K562 (cell line): ENCODE data around the gene ADRA2B. TPM values are rescaled to one million over a fixed set of nuclear protein-coding genes. Genes with fewer than 3 reads are reported as not detected.

Experiments used
- ATAC-seq: fragments of 200-7000 bp; cut with Tn5 transposase; 3 replicates; pipeline ENCODE4 v1.9.1; 2020; ENCODE audit warnings: moderate library complexity
- BruUV-seq: library from RNA; stranded (reverse); fragments of 400-500 nt; replicated peaks from 2 replicates; lab custom pipeline; 2021; lab: Mats Ljungman, UMichigan
- CTCF ChIA-PET: fragments of 300-600 bp; formaldehyde crosslinking; extraction: SDS; loops from one replicate; lab custom pipeline; 2021; ENCODE audit warnings: low intra/inter-chr PET ratio; lab: Yijun Ruan, JAX
- POLR2A ChIA-PET: fragments of 300-600, 350-650 bp; sonication (Branson Sonifier 250); formaldehyde crosslinking; extraction: SDS; loops from one replicate; lab custom pipeline; 2021; ENCODE audit warnings: antibody characterized with exemption, inconsistent platforms; lab: Yijun Ruan, JAX
- DNase-seq, 4 experiments: peaks; one replicate each; pipeline versions ENCODE4 v3.0.0 to v3.0.0-alpha.2; 2011 to 2018; ENCODE audit warnings: low spot score in 3 of 4, mixed read lengths in 3 of 4; ENCODE audit errors: extremely low read depth in 1 of 4
- FAIRE-seq: peaks from 2 replicates; lab custom pipeline; 2011; peaks lifted over from hg19 to GRCh38; lab: Jason Lieb, UNC
- H2AFZ ChIP-seq: 2 replicates; pipeline ENCODE4 v1.6.0; 2011; ENCODE audit warnings: low read depth, low read length, control low read depth, inconsistent platforms
- H3K27ac ChIP-seq: fragments of 200-600 bp; 3 replicates; pipeline ENCODE4 v1.8.0; 2011; ENCODE audit warnings: low read depth, mild to moderate bottlenecking, control low read depth, inconsistent platforms, low read length, moderate library complexity, mixed read lengths; ENCODE audit errors: extremely low read depth
- H3K27me3 ChIP-seq, 2 experiments: fragments of 300-600 bp in 1 of 2; 2 replicates in 1 of 2; 3 replicates in 1 of 2; pipeline versions ENCODE4 v1.6.0 to v1.8.0; 2011; ENCODE audit warnings: inconsistent platforms in 2 of 2, low read length in 2 of 2, mild to moderate bottlenecking in 1 of 2, mixed read lengths in 1 of 2, moderate library complexity in 1 of 2; ENCODE audit not compliant: control insufficient read depth in 2 of 2, insufficient read depth in 2 of 2
- H3K36me3 ChIP-seq: fragments of 300-600 bp; 3 replicates; pipeline ENCODE4 v1.8.0; 2011; ENCODE audit warnings: mild to moderate bottlenecking, low read length, inconsistent platforms; ENCODE audit not compliant: control insufficient read depth, insufficient read depth
- H3K4me1 ChIP-seq, 2 experiments: fragments of 200-600 bp in 1 of 2; replicated peaks in 1 of 2; 2 replicates in 1 of 2; 3 replicates in 1 of 2; pipeline versions ENCODE4 v1.5.1 to v1.8.0; 2011; ENCODE audit warnings: inconsistent platforms in 2 of 2, low read length in 2 of 2, mild to moderate bottlenecking in 1 of 2, mixed read lengths in 1 of 2, moderate library complexity in 1 of 2; ENCODE audit not compliant: control insufficient read depth in 2 of 2, insufficient read depth in 2 of 2
- H3K4me2 ChIP-seq: 2 replicates; pipeline ENCODE4 v1.6.1; 2011; ENCODE audit warnings: low read length, control low read depth, inconsistent platforms, mixed read lengths; ENCODE audit not compliant: insufficient read depth
- H3K4me3 ChIP-seq: fragments of 200-600 bp; sonication (generic), shearing (Covaris generic); 2 replicates; pipeline ENCODE4 v1.5.1; 2016; ENCODE audit warnings: control low read depth, inconsistent platforms
- H3K79me2 ChIP-seq: fragments of 200-600 bp; 3 replicates; pipeline ENCODE4 v1.8.0; 2011; ENCODE audit warnings: low read length, inconsistent platforms; ENCODE audit not compliant: control insufficient read depth, insufficient read depth
- H3K9ac ChIP-seq, 2 experiments: 2 replicates each; pipeline versions ENCODE4 v1.6.0 to v1.6.1; 2011; ENCODE audit warnings: low read depth in 2 of 2, low read length in 2 of 2, control low read depth in 1 of 2, inconsistent platforms in 1 of 2, mild to moderate bottlenecking in 1 of 2, mixed read lengths in 1 of 2; ENCODE audit not compliant: insufficient read depth in 1 of 2
- H3K9me1 ChIP-seq: one replicate; pipeline ENCODE4 v1.6.0; 2011; ENCODE audit warnings: inconsistent platforms, mild to moderate bottlenecking, low read length, moderate library complexity; ENCODE audit not compliant: control insufficient read depth, insufficient read depth
- H3K9me3 ChIP-seq: replicated peaks from 2 replicates; pipeline ENCODE4 v1.5.1; 2011; ENCODE audit warnings: low read depth, low read length, inconsistent platforms; ENCODE audit not compliant: control insufficient read depth, insufficient read depth
- H4K20me1 ChIP-seq: replicated peaks from 2 replicates; pipeline ENCODE4 v1.6.1; 2011; ENCODE audit warnings: low read length, inconsistent platforms, mixed read lengths; ENCODE audit not compliant: control insufficient read depth, insufficient read depth
- ARHGAP35 ChIP-seq: fragments of 450-650 bp; IDR thresholded peaks from 2 replicates; pipeline ENCODE4 v1.6.1; 2018; ENCODE audit not compliant: partially characterized antibody
- HMG20A ChIP-seq: fragments of 450-650 bp; formaldehyde crosslinking; conservative IDR thresholded peaks from 2 replicates; pipeline ENCODE4 v1.4.0; 2020; ENCODE audit warnings: mild to moderate bottlenecking, mixed read lengths
- MAFG ChIP-seq: fragments of 450-650 bp; conservative IDR thresholded peaks from 2 replicates; pipeline ENCODE4 v1.6.1; 2016; ENCODE audit warnings: missing genetic modification characterization, missing compliant biosample characterization
- MEIS2 ChIP-seq: fragments of 450-650 bp; IDR thresholded peaks from 2 replicates; pipeline ENCODE4 v1.6.1; 2014; ENCODE audit warnings: mild to moderate bottlenecking; ENCODE audit not compliant: partially characterized antibody
- MTA1 ChIP-seq: fragments of 450-650 bp; IDR thresholded peaks from 2 replicates; pipeline ENCODE4 v1.6.1; 2017; ENCODE audit warnings: borderline replicate concordance
- PCBP1 ChIP-seq: fragments of 200-400 bp; formaldehyde crosslinking; IDR thresholded peaks from 2 replicates; pipeline ENCODE4 v1.6.1; 2018; ENCODE audit warnings: mild to moderate bottlenecking, low read depth, low read length; ENCODE audit not compliant: poor library complexity, severe bottlenecking
- SETDB1 ChIP-seq: IDR thresholded peaks from one replicate; pipeline ENCODE4 v1.6.1; 2012; ENCODE audit warnings: low read length, control low read depth, inconsistent platforms
- SMARCA5 ChIP-seq: fragments of 450-650 bp; IDR thresholded peaks from 2 replicates; pipeline ENCODE4 v1.6.1; 2016
- TAL1 ChIP-seq: fragments of 450-650 bp; IDR thresholded peaks from 2 replicates; pipeline ENCODE4 v1.6.1; 2016; ENCODE audit warnings: mild to moderate bottlenecking
- TCF3 ChIP-seq: sonication (generic); formaldehyde crosslinking; IDR thresholded peaks from 2 replicates; pipeline ENCODE4 v1.4.0; 2020; ENCODE audit warnings: mild to moderate bottlenecking, missing genetic modification reagents
- ZEB2 ChIP-seq: fragments of 450-650 bp; IDR thresholded peaks from 2 replicates; pipeline ENCODE4 v1.6.1; 2016
- ZNF134 ChIP-seq: fragments of 250-450 bp; sonication (Bioruptor Pico); conservative IDR thresholded peaks from 2 replicates; pipeline ENCODE4 v1.4.0; 2020
- ZNF311 ChIP-seq: fragments of 250-450 bp; sonication (Bioruptor Pico); IDR thresholded peaks from 2 replicates; pipeline ENCODE4 v1.4.0; 2020; ENCODE audit warnings: mild to moderate bottlenecking, moderate library complexity
- ZNF316 ChIP-seq: fragments of 450-650 bp; IDR thresholded peaks from 2 replicates; pipeline ENCODE4 v1.6.1; 2016
- ZNF384 ChIP-seq: IDR thresholded peaks from 2 replicates; pipeline ENCODE4 v1.6.1; 2012; ENCODE audit warnings: low read depth, low read length, improper control_type of control experiment
- WGBS: fragments of 100-300 bp; shearing (Covaris generic); methylation state at CpG from one replicate; pipeline ENCODE4 v1.1.6; 2016; ENCODE audit warnings: low coverage, mixed read lengths; ENCODE audit not compliant: insufficient coverage; ENCODE audit errors: missing lambda C conversion rate; 5-methylcytosine and 5-hydroxymethylcytosine counted together
- in situ Hi-C: fragments of 300-500 bp; cut with MboI; formaldehyde crosslinking; loops from 4 replicates; pipeline ENCODE4 v1.15.0; 2018; ENCODE audit warnings: inconsistent platforms, mixed read lengths
- intact Hi-C: fragments of 100-400 bp; cut with micrococcal nuclease; formaldehyde crosslinking; loops from 2 replicates; pipeline ENCODE4 v1.14.2; 2022
- polyA plus RNA-seq, 8 experiments: library from polyadenylated mRNA; depleted of rRNA in 4 of 8; stranded (reverse) in 5 of 8; unstranded in 3 of 8; fragments of >200 nt; fragmentation: Nextera tagmentation in 2 of 8; fragmentation: Illumina TruSeq in 1 of 8; extraction: Ambion mirVana in 2 of 8; extraction: Trizol in 1 of 8; gene quantifications; 2 replicates each; pipeline versions ENCODE4 v1.2.1 to v1.2.3, GENCODE V29; 2011 to 2014; ENCODE audit warnings: inconsistent platforms in 1 of 8, missing spikeins in 1 of 8
- total RNA-seq, 7 experiments: library from RNA; depleted of rRNA in 6 of 7; stranded (reverse); fragments of >200 nt in 6 of 7; fragmentation: Illumina TruSeq in 2 of 7; extraction: Trizol in 2 of 7; gene quantifications; 2 replicates each; pipeline versions ENCODE4 v1.2.1 to v1.2.3, GENCODE V29; 2011 to 2021; ENCODE audit warnings: low replicate concordance in 1 of 7
- TF ChIP-seq, protein P1 (sequence below), 2 experiments: IDR thresholded peaks in 1 of 2; conservative IDR thresholded peaks in 1 of 2; 2 replicates each; pipeline ENCODE4 v1.6.1; 2016; ENCODE audit warnings: low read depth in 2 of 2, mild to moderate bottlenecking in 1 of 2, missing compliant biosample characterization in 1 of 2, missing genetic modification characterization in 1 of 2, moderate library complexity in 1 of 2
- TF ChIP-seq, protein P2 (sequence below): fragments of 450-650 bp; IDR thresholded peaks from 2 replicates; pipeline ENCODE4 v1.6.1; 2016; ENCODE audit warnings: mild to moderate bottlenecking
- TF ChIP-seq, protein P3 (sequence below): sonication (generic); formaldehyde crosslinking; IDR thresholded peaks from 2 replicates; pipeline ENCODE4 v1.8.0; 2022; ENCODE audit warnings: missing genetic modification reagents, mild to moderate bottlenecking, moderate library complexity, borderline replicate concordance

Gene ADRA2B
- total and polyA plus RNA-seq, 9 of the 15 experiments (the other 6 are each of a cell fraction or from before 2014, with no cell fraction given): not detected

DNA sequence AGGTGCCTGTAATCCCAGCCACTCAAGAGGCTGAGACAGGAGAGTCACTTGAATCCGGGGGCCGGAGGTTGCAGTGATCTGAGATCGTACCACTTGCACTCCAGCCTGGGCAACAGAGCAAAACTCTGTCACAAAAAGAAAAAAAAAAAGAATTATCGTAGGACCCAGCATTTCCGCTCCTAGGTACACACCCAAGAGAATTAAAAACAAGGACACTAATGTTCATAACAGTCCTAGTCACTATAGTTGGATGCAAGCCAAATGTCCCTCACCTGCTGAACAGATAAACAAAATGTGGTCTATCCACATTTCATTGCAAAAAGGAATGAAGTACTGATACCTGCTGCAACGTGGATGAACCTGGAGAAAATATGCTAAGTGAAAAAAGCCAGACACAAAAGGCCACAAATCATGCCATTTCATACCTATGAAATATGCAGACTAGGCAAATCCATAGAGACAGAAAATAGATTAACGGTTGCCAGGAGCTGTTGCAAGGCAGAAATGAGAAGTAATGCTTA, 21.2 kb downstream of the ADRA2B start:
- Histone ChIP-seq H3K9me3 (no peaks in the 10 kb centered on the region), H3K36me3 (no peaks in the 10 kb centered on the region), H3K4me3 (no peak overlapping the region), H3K27ac (no peak overlapping the region), H3K79me2 (no peaks in the 10 kb centered on the region), H3K9me1 (no peaks in the 10 kb centered on the region), H2AFZ (no peak overlapping the region), H3K27me3 (no peaks in the 10 kb centered on the region), H4K20me1 (no peaks in the 10 kb centered on the region; the same call in 1 of the 2 replicates), H3K4me2 (peak overlapping the region; percentile 8; the same call in 1 of the 2 replicates), H3K4me1 (peaks cover 11 to 23% of the 10 kb centered on the region in 2 experiments; a peak in 4 of 5 replicates), H3K9ac (no peak overlapping the region)
- DNase-seq (peak in 1 of 4 experiments; percentile 76), FAIRE-seq (peak; percentile 93), ATAC-seq (peak; percentile 77)
- in situ Hi-C loops: loop anchor here (25.0 kb wide), 1 partner anchor 308 kb away; no protein-coding TSS in a partner anchor
- 2% methylated on average over 7 of the region's 7 CpGs for WGBS
- ChIA-PET CTCF (no interaction called here), POLR2A (interaction anchor here (0.6 kb wide), 1 partner anchor 12 kb away, joined by 3 read pairs; no protein-coding TSS in a partner anchor)
- intact Hi-C loops: no loop called here
- no TSS peak for BruUV-seq
- TF ChIP-seq SMARCA5 (no peak), TCF3 (CRISPR knock-in tag) (0 out of 2 replicates have a peak, but pooled peaks have one; percentile 53), ARHGAP35 (no peak), ZNF311 (no peak), TAL1 (peak; percentile 61; the same call in 1 of the 2 replicates), ZEB2 (peak; percentile 91), HMG20A (CRISPR knock-in tag) (no peak), SETDB1 (no peak), ZNF316 (peak; percentile 98), MEIS2 (peak; percentile 84), ZNF134 (CRISPR knock-in tag) (peak; percentile 77), MAFG (tag) (peak; percentile 94), MTA1 (no peak), ZNF384 (peak; percentile 82), PCBP1 (no peak)
- TF ChIP-seq, protein P1, sequence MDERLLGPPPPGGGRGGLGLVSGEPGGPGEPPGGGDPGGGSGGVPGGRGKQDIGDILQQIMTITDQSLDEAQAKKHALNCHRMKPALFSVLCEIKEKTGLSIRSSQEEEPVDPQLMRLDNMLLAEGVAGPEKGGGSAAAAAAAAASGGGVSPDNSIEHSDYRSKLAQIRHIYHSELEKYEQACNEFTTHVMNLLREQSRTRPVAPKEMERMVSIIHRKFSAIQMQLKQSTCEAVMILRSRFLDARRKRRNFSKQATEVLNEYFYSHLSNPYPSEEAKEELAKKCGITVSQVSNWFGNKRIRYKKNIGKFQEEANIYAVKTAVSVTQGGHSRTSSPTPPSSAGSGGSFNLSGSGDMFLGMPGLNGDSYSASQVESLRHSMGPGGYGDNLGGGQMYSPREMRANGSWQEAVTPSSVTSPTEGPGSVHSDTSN (CRISPR knock-in tag; IDR thresholded peaks at IDR 0.05; ENCODE audit: low read depth): no peak
- TF ChIP-seq, protein P1 (tag; conservative IDR thresholded peaks at IDR 0.05; ENCODE audit: low read depth): peak; percentile 76
- TF ChIP-seq, protein P2, sequence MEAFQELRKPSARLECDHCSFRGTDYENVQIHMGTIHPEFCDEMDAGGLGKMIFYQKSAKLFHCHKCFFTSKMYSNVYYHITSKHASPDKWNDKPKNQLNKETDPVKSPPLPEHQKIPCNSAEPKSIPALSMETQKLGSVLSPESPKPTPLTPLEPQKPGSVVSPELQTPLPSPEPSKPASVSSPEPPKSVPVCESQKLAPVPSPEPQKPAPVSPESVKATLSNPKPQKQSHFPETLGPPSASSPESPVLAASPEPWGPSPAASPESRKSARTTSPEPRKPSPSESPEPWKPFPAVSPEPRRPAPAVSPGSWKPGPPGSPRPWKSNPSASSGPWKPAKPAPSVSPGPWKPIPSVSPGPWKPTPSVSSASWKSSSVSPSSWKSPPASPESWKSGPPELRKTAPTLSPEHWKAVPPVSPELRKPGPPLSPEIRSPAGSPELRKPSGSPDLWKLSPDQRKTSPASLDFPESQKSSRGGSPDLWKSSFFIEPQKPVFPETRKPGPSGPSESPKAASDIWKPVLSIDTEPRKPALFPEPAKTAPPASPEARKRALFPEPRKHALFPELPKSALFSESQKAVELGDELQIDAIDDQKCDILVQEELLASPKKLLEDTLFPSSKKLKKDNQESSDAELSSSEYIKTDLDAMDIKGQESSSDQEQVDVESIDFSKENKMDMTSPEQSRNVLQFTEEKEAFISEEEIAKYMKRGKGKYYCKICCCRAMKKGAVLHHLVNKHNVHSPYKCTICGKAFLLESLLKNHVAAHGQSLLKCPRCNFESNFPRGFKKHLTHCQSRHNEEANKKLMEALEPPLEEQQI: no peak
- TF ChIP-seq, protein P3, sequence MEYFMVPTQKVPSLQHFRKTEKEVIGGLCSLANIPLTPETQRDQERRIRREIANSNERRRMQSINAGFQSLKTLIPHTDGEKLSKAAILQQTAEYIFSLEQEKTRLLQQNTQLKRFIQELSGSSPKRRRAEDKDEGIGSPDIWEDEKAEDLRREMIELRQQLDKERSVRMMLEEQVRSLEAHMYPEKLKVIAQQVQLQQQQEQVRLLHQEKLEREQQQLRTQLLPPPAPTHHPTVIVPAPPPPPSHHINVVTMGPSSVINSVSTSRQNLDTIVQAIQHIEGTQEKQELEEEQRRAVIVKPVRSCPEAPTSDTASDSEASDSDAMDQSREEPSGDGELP (CRISPR knock-in tag): no peak
